ENCODE results near the gene SELL. TPM values are rescaled to one million over a fixed set of nuclear protein-coding genes. Genes with fewer than 3 reads are reported as not detected.
"Not testable (repeated sequence)": the region's sequence is repeated elsewhere in the genome, so short reads cannot be mapped to it uniquely, and the experiment has no call there.

SELL gene
- total RNA-seq, 1 donor, result under 0.01 TPM

DNA sequence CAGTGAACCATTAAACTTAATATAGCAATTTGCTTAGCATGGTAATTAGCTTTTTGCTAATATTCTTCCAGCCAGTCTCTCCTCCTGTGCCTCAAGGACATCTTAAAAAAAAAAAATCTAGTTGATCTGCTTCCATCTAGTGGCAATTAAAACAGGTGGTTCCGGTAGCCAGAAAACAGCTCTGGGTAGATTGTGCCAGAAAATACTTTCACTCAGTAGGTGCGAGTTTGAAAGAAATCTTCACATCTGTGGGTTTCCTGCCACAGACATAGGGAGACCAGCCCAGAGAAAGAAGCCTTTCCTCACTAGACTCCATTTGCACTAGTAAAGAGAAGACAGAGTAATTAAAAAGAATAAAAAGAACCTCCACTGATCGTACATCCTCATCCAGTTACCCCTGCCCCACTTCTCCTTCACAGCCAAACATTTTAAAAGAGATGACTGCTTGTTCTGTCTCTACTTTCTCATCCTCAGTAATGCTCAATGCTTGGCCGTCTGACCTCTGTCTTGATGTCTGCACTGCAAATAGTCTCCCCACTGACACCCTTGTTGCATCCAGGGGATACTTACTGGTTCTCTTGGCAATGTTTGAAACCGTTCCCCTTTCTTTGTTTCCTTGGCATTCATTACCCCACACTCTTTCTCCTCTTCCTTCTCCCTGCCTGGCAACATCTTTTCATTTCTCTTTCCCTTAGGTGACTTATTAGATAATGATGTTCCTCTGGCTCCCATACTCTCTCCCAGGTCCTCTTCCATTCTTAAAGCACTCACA is 16.9 kb downstream of the SELL start:
- Histone ChIP-seq H4K20me1 (ENCODE audit: insufficient read depth, low read length) (no peaks in the 10 kb centered on the region), H3K4me1 (ENCODE audit: insufficient read depth, low read length) (no peaks in the 10 kb centered on the region), H2AFZ (ENCODE audit: low read length) (no peak overlapping the region), H3K4me2 (ENCODE audit: insufficient read depth, low read length) (no peak overlapping the region), H3K27ac (ENCODE audit: low read depth, low read length) (no peak overlapping the region), H3K27me3 (ENCODE audit: insufficient read depth, low read length) (no peaks in the 10 kb centered on the region), H3K9me3 (ENCODE audit: low read depth, low read length) (no peaks in the 10 kb centered on the region), H3K4me3 (ENCODE audit: insufficient read depth, low read length) (no peak overlapping the region), H3K36me3 (ENCODE audit: insufficient read depth, low read length) (no peaks in the 10 kb centered on the region), H3K79me2 (ENCODE audit: insufficient read depth, low read length) (no peaks in the 10 kb centered on the region)
- no peak for DNase-seq (ENCODE audit: insufficient read length, low spot score, missing footprints)
- TF ChIP-seq, protein P1, sequence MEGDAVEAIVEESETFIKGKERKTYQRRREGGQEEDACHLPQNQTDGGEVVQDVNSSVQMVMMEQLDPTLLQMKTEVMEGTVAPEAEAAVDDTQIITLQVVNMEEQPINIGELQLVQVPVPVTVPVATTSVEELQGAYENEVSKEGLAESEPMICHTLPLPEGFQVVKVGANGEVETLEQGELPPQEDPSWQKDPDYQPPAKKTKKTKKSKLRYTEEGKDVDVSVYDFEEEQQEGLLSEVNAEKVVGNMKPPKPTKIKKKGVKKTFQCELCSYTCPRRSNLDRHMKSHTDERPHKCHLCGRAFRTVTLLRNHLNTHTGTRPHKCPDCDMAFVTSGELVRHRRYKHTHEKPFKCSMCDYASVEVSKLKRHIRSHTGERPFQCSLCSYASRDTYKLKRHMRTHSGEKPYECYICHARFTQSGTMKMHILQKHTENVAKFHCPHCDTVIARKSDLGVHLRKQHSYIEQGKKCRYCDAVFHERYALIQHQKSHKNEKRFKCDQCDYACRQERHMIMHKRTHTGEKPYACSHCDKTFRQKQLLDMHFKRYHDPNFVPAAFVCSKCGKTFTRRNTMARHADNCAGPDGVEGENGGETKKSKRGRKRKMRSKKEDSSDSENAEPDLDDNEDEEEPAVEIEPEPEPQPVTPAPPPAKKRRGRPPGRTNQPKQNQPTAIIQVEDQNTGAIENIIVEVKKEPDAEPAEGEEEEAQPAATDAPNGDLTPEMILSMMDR (IDR thresholded peaks at IDR 0.05; ENCODE audit: extremely low read depth, low read depth, low read length), result no peak

DNA sequence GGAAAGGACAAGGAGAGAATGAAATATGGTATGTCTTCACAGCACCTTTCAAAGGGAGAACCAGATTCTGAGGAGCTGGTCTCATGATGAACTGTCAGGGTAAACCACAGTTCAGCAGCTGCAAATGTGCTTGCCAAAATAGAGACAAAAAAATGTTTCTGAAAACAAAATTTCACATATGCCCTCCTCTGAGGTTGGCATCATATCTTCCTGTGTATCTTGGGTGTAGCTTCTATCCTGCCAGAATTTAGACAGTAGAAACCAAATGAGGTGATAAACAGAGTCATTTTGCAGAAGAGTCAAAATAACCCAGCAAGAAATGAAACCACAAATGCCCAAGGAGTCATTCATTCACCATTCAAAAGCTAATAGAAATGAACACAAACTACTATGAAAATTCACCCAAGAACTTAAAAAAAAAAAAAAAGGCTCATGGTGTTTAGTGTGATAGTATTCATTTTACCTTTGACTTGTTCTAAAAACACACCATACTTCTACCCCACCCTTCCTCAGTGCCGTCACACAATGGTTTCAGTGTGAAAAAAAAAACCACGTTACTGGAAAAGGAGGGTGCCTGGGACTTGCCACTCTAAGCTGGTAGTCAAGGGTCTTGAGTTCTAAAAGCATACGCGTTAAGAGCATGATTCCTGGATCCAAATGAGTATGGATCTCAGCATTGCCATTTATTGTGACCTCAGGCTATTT is 18.5 kb downstream of the SELL start:
- H3K4me2 ChIP-seq (ENCODE audit: insufficient read depth, low read length), result no peak overlapping the region
- no peaks in the 10 kb centered on the region for H3K4me1 ChIP-seq (ENCODE audit: insufficient read depth, low read length)
- no peak overlapping the region for H2AFZ ChIP-seq (ENCODE audit: low read length)
- no peaks in the 10 kb centered on the region for H3K9me3 ChIP-seq (ENCODE audit: low read depth, low read length)
- DNase-seq (ENCODE audit: insufficient read length, low spot score, missing footprints), result no peak
- H3K27ac ChIP-seq (ENCODE audit: low read depth, low read length), result no peak overlapping the region
- TF ChIP-seq, protein P1 (IDR thresholded peaks at IDR 0.05; ENCODE audit: extremely low read depth, low read depth, low read length), result no peak
- no peaks in the 10 kb centered on the region for H3K79me2 ChIP-seq (ENCODE audit: insufficient read depth, low read length)
- H4K20me1 ChIP-seq (ENCODE audit: insufficient read depth, low read length), result no peaks in the 10 kb centered on the region
- no peak overlapping the region for H3K4me3 ChIP-seq (ENCODE audit: insufficient read depth, low read length)
- H3K27me3 ChIP-seq (ENCODE audit: insufficient read depth, low read length), result peaks cover 2% of the 10 kb centered on the region
- no peaks in the 10 kb centered on the region for H3K36me3 ChIP-seq (ENCODE audit: insufficient read depth, low read length)

DNA sequence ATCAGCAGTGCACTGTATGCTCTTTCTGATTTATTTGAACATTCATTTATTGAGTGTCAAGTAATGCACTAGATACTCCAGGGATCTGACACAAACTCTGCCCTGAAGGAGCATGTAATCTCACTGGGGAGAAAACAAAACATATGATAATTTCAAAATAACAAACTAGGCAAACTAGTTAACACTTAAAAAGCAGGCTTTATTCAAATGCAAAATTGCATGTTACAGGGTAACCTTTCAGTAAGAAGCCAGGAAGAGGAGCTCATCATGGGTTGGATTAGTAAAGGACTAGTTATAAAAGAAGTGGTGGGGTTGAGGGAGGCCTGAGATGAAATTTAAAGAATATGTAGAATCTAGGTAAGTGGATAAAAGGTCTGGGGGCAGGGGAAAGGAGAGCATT is 20.9 kb downstream of the SELL start:
- Histone ChIP-seq H3K36me3 (ENCODE audit: insufficient read depth, low read length) (no peaks in the 10 kb centered on the region), H3K4me2 (ENCODE audit: insufficient read depth, low read length) (no peak overlapping the region), H3K9me3 (ENCODE audit: low read depth, low read length) (no peaks in the 10 kb centered on the region), H4K20me1 (ENCODE audit: insufficient read depth, low read length) (no peaks in the 10 kb centered on the region), H3K27ac (ENCODE audit: low read depth, low read length) (no peak overlapping the region), H3K4me3 (ENCODE audit: insufficient read depth, low read length) (no peak overlapping the region), H3K79me2 (ENCODE audit: insufficient read depth, low read length) (no peaks in the 10 kb centered on the region), H3K4me1 (ENCODE audit: insufficient read depth, low read length) (no peaks in the 10 kb centered on the region), H3K27me3 (ENCODE audit: insufficient read depth, low read length) (peaks cover 2% of the 10 kb centered on the region), H2AFZ (ENCODE audit: low read length) (no peak overlapping the region)
- TF ChIP-seq, protein P1 (IDR thresholded peaks at IDR 0.05; ENCODE audit: extremely low read depth, low read depth, low read length), result no peak
- no peak for DNase-seq (ENCODE audit: insufficient read length, low spot score, missing footprints)

DNA sequence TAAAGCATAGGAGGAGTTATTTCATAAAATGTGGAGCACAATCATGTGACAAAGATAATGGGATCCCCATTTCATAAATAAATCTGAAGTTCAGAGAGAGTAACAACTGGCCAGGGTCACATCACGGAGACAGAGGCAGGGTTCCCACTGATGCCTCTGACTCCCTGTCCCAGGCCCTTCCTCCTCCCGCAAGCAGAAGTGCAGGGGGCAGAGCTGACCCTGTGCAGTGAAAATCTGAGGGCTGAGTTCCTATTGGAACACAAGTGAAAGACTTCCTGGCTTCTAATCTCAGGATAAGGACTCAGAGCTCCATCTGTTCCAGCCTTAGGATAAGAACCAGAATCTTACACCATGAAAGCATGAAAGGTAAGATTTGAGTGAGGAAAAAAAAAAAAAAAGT is 22.0 kb downstream of the SELL start:
- Histone ChIP-seq H3K4me2 (ENCODE audit: insufficient read depth, low read length) (no peak overlapping the region), H3K4me3 (ENCODE audit: insufficient read depth, low read length) (no peak overlapping the region), H3K4me1 (ENCODE audit: insufficient read depth, low read length) (no peaks in the 10 kb centered on the region), H2AFZ (ENCODE audit: low read length) (no peak overlapping the region), H3K27me3 (ENCODE audit: insufficient read depth, low read length) (peaks cover 2% of the 10 kb centered on the region), H4K20me1 (ENCODE audit: insufficient read depth, low read length) (no peaks in the 10 kb centered on the region), H3K27ac (ENCODE audit: low read depth, low read length) (no peak overlapping the region), H3K36me3 (ENCODE audit: insufficient read depth, low read length) (no peaks in the 10 kb centered on the region), H3K9me3 (ENCODE audit: low read depth, low read length) (no peaks in the 10 kb centered on the region), H3K79me2 (ENCODE audit: insufficient read depth, low read length) (no peaks in the 10 kb centered on the region)
- TF ChIP-seq, protein P1 (IDR thresholded peaks at IDR 0.05; ENCODE audit: extremely low read depth, low read depth, low read length), result no peak
- DNase-seq (ENCODE audit: insufficient read length, low spot score, missing footprints), result peak; percentile 27

DNA sequence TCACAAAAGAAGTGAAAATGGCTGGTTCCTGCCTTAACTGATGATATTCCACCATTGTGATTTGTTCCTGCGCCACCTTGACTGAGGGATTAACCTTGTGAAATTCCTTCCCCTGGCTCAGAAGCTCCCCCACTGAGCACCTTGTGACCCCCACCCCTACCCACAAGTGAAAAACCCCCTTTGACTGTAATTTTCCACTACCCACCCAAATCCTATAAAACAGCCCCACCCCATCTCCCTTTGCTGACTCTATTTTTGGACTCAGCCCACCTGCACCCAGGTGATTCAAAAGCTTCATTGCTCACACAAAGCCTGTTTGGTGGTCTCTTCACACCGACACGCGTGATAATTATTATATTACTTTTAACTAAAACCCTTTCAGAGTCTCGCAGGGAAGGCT is 23.0 kb downstream of the SELL start:
- H3K27me3 ChIP-seq (ENCODE audit: insufficient read depth, low read length); H3K79me2 ChIP-seq (ENCODE audit: insufficient read depth, low read length); H3K36me3 ChIP-seq (ENCODE audit: insufficient read depth, low read length); H3K27ac ChIP-seq (ENCODE audit: low read depth, low read length); H3K9me3 ChIP-seq (ENCODE audit: low read depth, low read length); H4K20me1 ChIP-seq (ENCODE audit: insufficient read depth, low read length); H2AFZ ChIP-seq (ENCODE audit: low read length); H3K4me3 ChIP-seq (ENCODE audit: insufficient read depth, low read length); H3K4me1 ChIP-seq (ENCODE audit: insufficient read depth, low read length); H3K4me2 ChIP-seq (ENCODE audit: insufficient read depth, low read length); DNase-seq (ENCODE audit: insufficient read length, low spot score, missing footprints): not testable (repeated sequence)

All from osteoblast (primary cell).